Stromal cell of bone marrow (primary cell): ENCODE measurements around the gene FHIT.
A peak's percentile ranks its signal among the peaks of the same experiment; 100 is the strongest.

Source experiments
- DNase-seq: peaks from one replicate; pipeline ENCODE4 v3.0.0-alpha.2; 2012; ENCODE audit warnings: low read depth

FHIT gene

GRCh38 chr3:59876533-59877062, 1374.7 kb downstream of the FHIT start:
- DNase-seq: no peak

GRCh38 chr3:59873576-59874230, 1377.5 kb downstream of the FHIT start:
- DNase-seq: no peak

- DNase-seq: no peak
Measured at GRCh38 chr3:59872128-59872527, 1379.1 kb downstream of the FHIT start.

- no peak for DNase-seq
Measured at GRCh38 chr3:59867185-59868002, 1383.9 kb downstream of the FHIT start.

- DNase-seq: no peak
Measured at GRCh38 chr3:59866076-59866475, 1385.2 kb downstream of the FHIT start.

- no peak for DNase-seq
Measured at GRCh38 chr3:59865351-59865750, 1385.9 kb downstream of the FHIT start.

- no peak for DNase-seq
Measured at GRCh38 chr3:59862686-59863085, 1388.6 kb downstream of the FHIT start.

- DNase-seq: peak; percentile 55
Measured at GRCh38 chr3:59857589-59858346, 1393.5 kb downstream of the FHIT start.

- no peak for DNase-seq
Measured at GRCh38 chr3:59856934-59857460, 1394.3 kb downstream of the FHIT start.

GRCh38 chr3:59854061-59854709, 1397.1 kb downstream of the FHIT start:
- DNase-seq: no peak

- DNase-seq: no peak
Measured at GRCh38 chr3:59850417-59850816, 1400.8 kb downstream of the FHIT start.

GRCh38 chr3:59845386-59845785, 1405.9 kb downstream of the FHIT start:
- no peak for DNase-seq

GRCh38 chr3:59843821-59844220, 1407.4 kb downstream of the FHIT start:
- no peak for DNase-seq

GRCh38 chr3:59839810-59840515, 1411.3 kb downstream of the FHIT start:
- no peak for DNase-seq

- no peak for DNase-seq
Measured at GRCh38 chr3:59839283-59839682, 1412.0 kb downstream of the FHIT start.

- DNase-seq: no peak
Measured at GRCh38 chr3:59836531-59836930, 1414.7 kb downstream of the FHIT start.

- no peak for DNase-seq
Measured at GRCh38 chr3:59832702-59833101, 1418.5 kb downstream of the FHIT start.

- DNase-seq: no peak
Measured at GRCh38 chr3:59832241-59832640, 1419.0 kb downstream of the FHIT start.

GRCh38 chr3:59831394-59831793, 1419.9 kb downstream of the FHIT start:
- no peak for DNase-seq

- no peak for DNase-seq
Measured at GRCh38 chr3:59829527-59829926, 1421.7 kb downstream of the FHIT start.

- DNase-seq: no peak
Measured at GRCh38 chr3:59824876-59825275, 1426.4 kb downstream of the FHIT start.
